ENCODE results near the gene TENM4.

TENM4 gene

GRCh38 chr11:78649361-78650215, 791.2 kb downstream of the TENM4 start:
- TF ChIP-seq ZC3H10 (CRISPR knock-in tag; IDR thresholded peaks at IDR 0.05), result no peak
- no peak for TF ChIP-seq PPARA (CRISPR knock-in tag; IDR thresholded peaks at IDR 0.05; ENCODE audit: borderline replicate concordance)
- TF ChIP-seq ZNF8 (CRISPR knock-in tag; IDR thresholded peaks at IDR 0.05), result no peak
- no peak for TF ChIP-seq PATZ1 (CRISPR knock-in tag; IDR thresholded peaks at IDR 0.05; ENCODE audit: borderline replicate concordance)
- TF ChIP-seq CREB5 (CRISPR knock-in tag; IDR thresholded peaks at IDR 0.05; ENCODE audit: low read depth), result no peak
- no peak for TF ChIP-seq GLIS3 (CRISPR knock-in tag; IDR thresholded peaks at IDR 0.05)
- TF ChIP-seq ISL1 (CRISPR knock-in tag; IDR thresholded peaks at IDR 0.05), result no peak
- no peak for TF ChIP-seq OSR1 (CRISPR knock-in tag; IDR thresholded peaks at IDR 0.05)
- no peak for TF ChIP-seq ZFP30 (CRISPR knock-in tag; IDR thresholded peaks at IDR 0.05)
- TF ChIP-seq ZFP3 (CRISPR knock-in tag; IDR thresholded peaks at IDR 0.05), result no peak
- TF ChIP-seq CSDC2 (CRISPR knock-in tag; IDR thresholded peaks at IDR 0.05), result no peak
- no peak for TF ChIP-seq TSHZ2 (CRISPR knock-in tag; IDR thresholded peaks at IDR 0.05)
- no peak for TF ChIP-seq ZNF70 (CRISPR knock-in tag; IDR thresholded peaks at IDR 0.05)
- no peak for TF ChIP-seq CSRNP3 (CRISPR knock-in tag; IDR thresholded peaks at IDR 0.05)
- TF ChIP-seq ARNTL (CRISPR knock-in tag; IDR thresholded peaks at IDR 0.05; ENCODE audit: borderline replicate concordance, low read depth), result no peak
- ATAC-seq, result no peak

- no peak for ATAC-seq
- TF ChIP-seq ZFP3 (CRISPR knock-in tag; IDR thresholded peaks at IDR 0.05), result no peak
- no peak for TF ChIP-seq CSRNP3 (CRISPR knock-in tag; IDR thresholded peaks at IDR 0.05)
- TF ChIP-seq CREB5 (CRISPR knock-in tag; IDR thresholded peaks at IDR 0.05; ENCODE audit: low read depth), result no peak
- TF ChIP-seq ZC3H10 (CRISPR knock-in tag; IDR thresholded peaks at IDR 0.05), result no peak
- TF ChIP-seq TSHZ2 (CRISPR knock-in tag; IDR thresholded peaks at IDR 0.05), result no peak
- no peak for TF ChIP-seq TCF4 (CRISPR knock-in tag; IDR thresholded peaks at IDR 0.05; ENCODE audit: borderline replicate concordance)
- no peak for TF ChIP-seq PPARA (CRISPR knock-in tag; IDR thresholded peaks at IDR 0.05; ENCODE audit: borderline replicate concordance)
- no peak for TF ChIP-seq SNAI2 (CRISPR knock-in tag; IDR thresholded peaks at IDR 0.05)
- no peak for TF ChIP-seq TOX (CRISPR knock-in tag; IDR thresholded peaks at IDR 0.05; ENCODE audit: borderline replicate concordance)
- TF ChIP-seq ARNTL (CRISPR knock-in tag; IDR thresholded peaks at IDR 0.05; ENCODE audit: borderline replicate concordance, low read depth), result no peak
- no peak for TF ChIP-seq GLIS3 (CRISPR knock-in tag; IDR thresholded peaks at IDR 0.05)
- no peak for TF ChIP-seq ZNF565 (CRISPR knock-in tag; conservative IDR thresholded peaks at IDR 0.05; ENCODE audit: low read depth)
- TF ChIP-seq ZFP30 (CRISPR knock-in tag; IDR thresholded peaks at IDR 0.05), result no peak
- TF ChIP-seq RARB (CRISPR knock-in tag; IDR thresholded peaks at IDR 0.05), result no peak
- no peak for TF ChIP-seq CSDC2 (CRISPR knock-in tag; IDR thresholded peaks at IDR 0.05)
- TF ChIP-seq ZNF8 (CRISPR knock-in tag; IDR thresholded peaks at IDR 0.05), result no peak
- TF ChIP-seq ESRRG (CRISPR knock-in tag; IDR thresholded peaks at IDR 0.05), result no peak
- no peak for TF ChIP-seq ZNF70 (CRISPR knock-in tag; IDR thresholded peaks at IDR 0.05)
Observed at GRCh38 chr11:78647986-78648875, 792.6 kb downstream of the TENM4 start.
